Forelimb muscle (tissue), 1 donor: ENCODE data around the gene PTMS. TPM values are rescaled to one million over a fixed set of nuclear protein-coding genes. Genes with fewer than 3 reads are reported as not detected.

Experiments
- DNase-seq: peaks from one replicate; pipeline ENCODE4 v3.0.0-alpha.2; 2013; ENCODE audit warnings: low read depth
- polyA plus RNA-seq: library from polyadenylated mRNA; unstranded; fragments of 120-200 nt; gene quantifications from one replicate; pipeline ENCODE4 v1.2.1, GENCODE V29; 2013; ENCODE audit not compliant: insufficient read length

The PTMS gene
- polyA plus RNA-seq, 1 donor, result 373 TPM

GRCh38 chr12:6788972-6789924 lies 23.1 kb downstream of the PTMS start, which contains the start of gene CD4:
Gene CD4, plus strand, starts transcription at chr12:6789528. Its CDS starts 10,611 bp downstream, at chr12:6800139.
- no peak for DNase-seq

GRCh38 chr12:6790496-6791150 lies 24.5 kb downstream of the PTMS start:
- no peak for DNase-seq

GRCh38 chr12:6791931-6792520 lies 25.9 kb downstream of the PTMS start:
- DNase-seq, result no peak

- DNase-seq, result no peak
Measured at GRCh38 chr12:6792522-6793201, 26.5 kb downstream of the PTMS start.

- no peak for DNase-seq
Measured at GRCh38 chr12:6795088-6795487, 28.9 kb downstream of the PTMS start.

GRCh38 chr12:6796576-6796975 lies 30.4 kb downstream of the PTMS start:
- DNase-seq, result no peak

GRCh38 chr12:6799147-6799546 lies 33.0 kb downstream of the PTMS start:
- no peak for DNase-seq

- no peak for DNase-seq
Measured at GRCh38 chr12:6807170-6807569, 41.0 kb downstream of the PTMS start.

GRCh38 chr12:6809056-6809455 lies 42.9 kb downstream of the PTMS start:
- DNase-seq, result no peak

- no peak for DNase-seq
Measured at GRCh38 chr12:6810758-6811157, 44.6 kb downstream of the PTMS start.

GRCh38 chr12:6813363-6813762 lies 47.2 kb downstream of the PTMS start:
- no peak for DNase-seq

- no peak for DNase-seq
Measured at GRCh38 chr12:6816598-6816997, 50.4 kb downstream of the PTMS start.

GRCh38 chr12:6817098-6817497 lies 50.9 kb downstream of the PTMS start:
- no peak for DNase-seq

- no peak for DNase-seq
Measured at GRCh38 chr12:6817662-6818157, 51.5 kb downstream of the PTMS start.

GRCh38 chr12:6818222-6818621 lies 52.1 kb downstream of the PTMS start:
- no peak for DNase-seq

- no peak for DNase-seq
Measured at GRCh38 chr12:6818645-6819044, 52.5 kb downstream of the PTMS start.

- no peak for DNase-seq
Measured at GRCh38 chr12:6819106-6820030, 53.2 kb downstream of the PTMS start.

GRCh38 chr12:6820166-6820565 lies 54.0 kb downstream of the PTMS start:
- DNase-seq, result no peak
